NCI-H345 treated with DMSO at 0.1 percent for 48 hours (cell line): Measurements from ENCODE around the gene KRTAP3-3.
"Not testable (repeated sequence)": the region's sequence is repeated elsewhere in the genome, so short reads cannot be mapped to it uniquely, and the experiment has no call there.

Experiments used
- DNase-seq: peaks from one replicate; lab custom pipeline; 2025; ENCODE audit not compliant: unreplicated experiment; lab: John Stamatoyannopoulos, UW

Gene KRTAP3-3

DNA sequence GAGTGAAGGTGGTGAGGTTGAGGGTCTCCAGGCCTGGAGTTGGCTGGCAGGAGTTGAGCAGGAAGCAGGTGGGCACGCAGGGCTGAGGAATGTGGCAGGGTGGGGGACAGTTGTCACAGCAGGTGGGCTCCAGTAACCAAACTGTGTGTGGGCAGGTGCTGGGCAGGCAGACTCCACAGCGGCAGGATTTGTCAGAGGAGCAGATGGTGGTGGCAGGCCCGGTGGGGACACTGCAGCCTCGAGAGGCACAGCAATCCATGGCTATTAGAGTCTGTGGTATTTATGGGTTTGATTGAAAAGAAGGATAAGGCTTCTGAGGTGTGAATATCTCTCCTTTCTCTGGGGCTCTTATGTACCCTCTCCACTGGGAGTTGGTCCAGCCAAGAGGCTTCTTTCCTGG, at the start of gene KRTAP3-3:
Gene KRTAP3-3, minus strand, starts transcription at position 326 of the 400 bp plus-strand sequence. Its CDS starts 67 bp downstream, at position 259.
- no peak for DNase-seq

DNA sequence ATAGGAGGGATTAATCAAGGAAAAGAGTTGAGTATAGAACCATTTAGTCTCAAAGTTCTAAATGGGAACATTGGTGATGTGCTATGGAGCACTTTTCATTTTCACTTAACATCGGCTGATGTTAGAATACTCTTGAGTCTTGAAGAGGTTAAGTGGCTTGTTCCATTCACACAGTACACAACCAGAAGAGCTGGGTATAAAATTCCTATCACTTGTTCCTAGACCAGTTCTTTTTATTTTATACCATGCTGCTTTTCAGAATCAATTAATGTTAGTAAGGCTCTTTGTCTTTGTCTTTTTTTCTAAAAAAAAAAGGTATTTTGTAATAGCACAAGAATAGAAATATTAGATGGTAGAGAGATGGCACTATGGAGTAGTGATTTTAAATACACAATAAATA, 49.0 kb upstream of the KRTAP3-3 start:
- no peak for DNase-seq

DNA sequence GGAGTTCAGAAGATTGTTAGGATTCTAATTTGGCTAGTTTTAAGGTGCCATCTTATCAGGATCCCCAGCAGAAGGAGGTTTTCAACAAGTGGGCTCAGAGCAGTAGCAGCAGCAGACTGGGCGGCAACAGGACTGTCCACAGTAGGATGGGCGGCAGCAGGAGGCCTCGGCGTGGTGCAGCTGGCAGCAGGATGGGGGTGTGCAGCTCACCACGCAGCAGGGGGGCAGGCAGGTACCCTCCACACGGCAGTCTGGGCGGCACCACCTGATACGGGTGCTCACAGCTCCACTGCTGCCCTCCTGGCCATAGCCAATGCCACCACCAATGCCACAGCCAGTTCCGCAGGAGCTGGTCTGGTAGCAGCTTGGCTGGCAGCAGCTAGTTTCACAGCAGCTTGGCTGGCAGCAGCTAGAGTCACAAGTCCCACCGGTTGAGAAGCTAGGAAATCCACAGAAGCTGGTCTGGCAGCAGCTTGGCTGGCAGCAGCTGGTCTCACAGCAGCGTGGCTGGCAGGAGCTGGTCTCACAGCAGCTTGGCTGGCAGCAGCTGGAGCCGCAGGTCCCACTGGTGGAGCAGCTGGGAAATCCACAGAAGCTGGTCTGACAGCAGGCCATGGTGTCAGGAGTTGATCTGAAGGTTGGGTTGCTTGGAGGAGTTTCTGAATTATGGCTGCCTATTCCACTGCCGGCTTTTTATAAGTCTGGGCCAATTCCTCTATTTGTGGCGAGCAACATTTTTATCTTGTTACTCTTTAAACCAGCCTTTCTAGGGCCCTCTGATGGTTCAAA, 47.0 kb upstream of the KRTAP3-3 start, which contains the start of gene KRTAP1-1:
Gene KRTAP1-1, minus strand, starts transcription at position 668 of the 789 bp plus-strand sequence. Its CDS starts 53 bp downstream, at position 615.
- DNase-seq: not testable (repeated sequence)

DNA sequence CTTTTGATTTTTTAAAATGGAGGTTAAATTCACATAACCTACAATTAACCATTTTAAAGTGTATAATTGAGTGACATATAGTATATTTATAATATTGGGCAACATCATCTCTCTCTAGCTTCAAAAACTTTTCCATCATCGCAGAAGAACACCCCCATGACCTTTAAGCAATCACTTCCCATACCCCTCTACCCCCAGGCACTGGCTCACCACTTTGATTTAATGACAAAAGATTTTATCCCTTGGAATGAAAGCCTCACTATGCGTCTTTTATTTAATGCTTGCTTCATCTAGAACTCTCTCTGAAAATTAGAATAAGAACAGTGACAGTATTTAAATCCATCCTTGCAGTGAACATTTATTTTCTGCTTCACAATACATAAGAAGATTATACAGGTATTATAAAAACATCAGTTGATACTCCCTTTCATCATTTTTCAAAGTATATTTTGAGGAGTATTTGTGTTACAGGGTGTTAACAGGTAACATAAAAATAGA, 43.9 kb upstream of the KRTAP3-3 start:
- DNase-seq: no peak

DNA sequence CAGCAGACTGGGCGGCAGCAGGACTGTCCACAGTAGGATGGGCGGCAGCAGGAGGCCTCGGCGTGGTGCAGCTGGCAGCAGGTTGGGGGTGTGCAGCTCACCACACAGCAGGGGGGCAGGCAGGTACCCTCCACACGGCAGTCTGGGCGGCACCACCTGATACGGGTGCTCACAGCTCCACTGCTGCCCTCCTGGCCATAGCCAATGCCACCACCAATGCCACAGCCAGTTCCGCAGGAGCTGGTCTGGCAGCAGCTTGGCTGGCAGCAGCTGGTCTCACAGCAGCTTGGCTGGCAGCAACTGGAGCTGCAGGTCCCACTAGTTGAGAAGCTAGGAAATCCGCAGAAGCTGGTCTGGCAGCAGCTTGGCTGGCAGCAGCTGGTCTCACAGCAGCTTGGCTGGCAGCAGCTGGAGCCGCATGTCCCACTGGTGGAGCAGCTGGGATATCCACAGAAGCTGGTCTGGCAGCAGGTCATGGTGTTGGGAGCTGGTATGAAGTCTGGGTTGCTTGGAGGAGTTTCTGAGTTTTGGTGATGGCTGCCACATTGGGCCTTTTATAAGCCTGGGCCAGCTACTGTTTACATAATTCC, 40.5 kb upstream of the KRTAP3-3 start, which contains the start of gene KRTAP1-3:
Gene KRTAP1-3, minus strand, starts transcription at position 529 of the 590 bp plus-strand sequence. Its CDS starts 53 bp downstream, at position 476.
- not testable (repeated sequence) for DNase-seq

DNA sequence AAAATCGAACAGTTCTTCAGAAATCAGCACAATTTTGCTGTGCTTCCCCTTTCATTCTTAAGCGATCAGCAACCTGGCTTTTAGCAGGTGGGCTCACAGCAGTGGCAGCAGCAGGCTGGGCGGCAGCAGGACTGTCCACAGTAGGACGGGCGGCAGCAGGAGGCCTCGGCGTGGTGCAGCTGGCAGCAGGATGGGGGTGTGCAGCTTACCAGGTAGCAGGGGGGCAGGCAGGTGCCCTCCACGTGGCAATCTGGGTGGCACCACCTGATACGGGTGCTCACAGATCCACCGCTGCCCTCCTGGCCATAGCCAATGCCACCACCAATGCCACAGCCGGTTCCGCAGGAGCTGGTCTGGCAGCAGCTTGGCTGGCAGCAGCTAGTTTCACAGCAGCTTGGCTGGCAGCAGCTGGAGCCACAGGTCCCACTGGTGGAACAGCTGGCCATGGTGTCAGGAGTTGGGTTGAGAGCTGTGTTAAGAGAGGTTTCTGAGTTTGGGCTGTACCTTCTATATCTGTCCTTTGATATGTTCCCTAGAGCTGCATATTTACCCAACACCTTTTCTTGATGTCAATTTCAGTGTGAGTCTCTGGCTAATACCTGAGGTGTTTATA, 35.8 kb upstream of the KRTAP3-3 start, which contains the start of gene KRTAP1-4:
Gene KRTAP1-4, minus strand, starts transcription at position 563 of the 613 bp plus-strand sequence. Its CDS starts 117 bp downstream, at position 446.
- no peak for DNase-seq

DNA sequence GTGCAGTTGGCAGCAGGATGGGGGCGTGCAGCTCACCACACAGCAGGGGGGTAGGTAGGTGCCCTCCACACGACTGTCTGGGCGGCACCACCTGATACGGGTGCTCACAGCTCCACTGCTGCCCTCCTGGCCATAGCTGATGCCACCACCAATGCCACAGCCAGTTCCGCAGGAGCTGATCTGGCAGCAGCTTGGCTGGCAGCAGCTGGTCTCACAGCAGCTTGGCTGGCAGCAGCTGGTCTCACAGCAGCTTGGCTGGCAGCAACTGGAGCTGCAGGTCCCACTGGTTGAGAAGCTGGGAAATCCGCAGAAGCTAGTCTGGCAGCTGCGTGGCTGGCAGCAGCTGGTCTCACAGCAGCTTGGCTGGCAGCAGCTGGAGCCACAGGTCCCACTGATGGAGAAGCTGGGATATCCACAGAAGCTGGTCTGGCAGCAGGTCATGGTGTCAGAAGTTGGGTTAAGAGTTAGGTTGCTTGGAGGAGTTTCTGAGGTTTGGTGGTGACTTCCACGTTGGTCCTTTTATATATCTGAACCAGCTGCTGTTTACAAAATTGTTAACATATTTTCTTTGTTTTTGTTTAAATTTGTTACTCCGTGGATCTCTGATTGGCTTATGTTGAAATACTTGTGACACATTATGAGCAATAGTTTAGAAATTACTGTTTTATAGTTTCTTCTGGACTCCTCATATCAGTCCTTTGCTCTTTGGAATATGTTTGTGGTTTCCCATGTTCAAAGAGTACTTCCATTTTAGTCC, 32.9 kb upstream of the KRTAP3-3 start, which contains the start of gene KRTAP1-5:
Gene KRTAP1-5, minus strand, starts transcription at position 494 of the 757 bp plus-strand sequence. Its CDS starts 53 bp downstream, at position 441.
- no peak for DNase-seq

DNA sequence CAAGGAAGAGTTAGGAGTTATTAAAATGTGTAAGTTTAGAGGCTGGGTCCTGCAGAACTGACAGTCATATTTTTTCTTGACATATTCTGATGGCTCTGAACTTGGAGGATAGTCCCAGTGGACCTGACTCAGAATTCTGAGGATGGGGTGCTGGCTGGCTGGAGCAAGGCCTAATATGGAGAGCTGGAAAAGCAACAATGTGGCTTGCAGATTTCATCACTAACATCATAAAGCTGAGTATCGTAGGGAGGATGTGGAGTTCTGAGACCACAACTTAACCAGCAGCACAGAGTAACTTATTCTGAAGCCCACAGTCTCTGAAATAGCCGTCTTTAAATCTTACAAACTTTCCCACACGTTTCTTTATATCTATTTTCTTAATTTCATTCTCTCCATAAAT, 30.7 kb upstream of the KRTAP3-3 start:
- no peak for DNase-seq

DNA sequence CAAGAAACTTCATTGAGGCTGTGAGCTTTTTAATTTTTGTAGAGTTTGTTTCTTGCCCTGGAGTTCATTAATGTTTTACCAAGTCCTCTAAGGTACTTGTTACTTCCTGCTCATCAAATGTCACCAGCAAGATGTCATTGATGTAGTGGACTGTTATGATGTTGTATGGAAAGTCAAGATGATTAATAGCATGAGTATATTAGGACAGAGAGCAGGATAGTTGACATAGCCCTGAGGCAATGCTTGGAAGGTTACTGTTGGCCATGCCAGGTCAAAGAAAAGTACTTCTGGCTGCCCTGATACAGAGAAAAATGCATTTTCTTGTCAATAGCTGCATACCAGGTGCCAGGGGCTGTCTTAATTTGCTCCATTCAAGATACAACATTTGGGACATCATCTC, 26.4 kb upstream of the KRTAP3-3 start:
- DNase-seq: no peak

DNA sequence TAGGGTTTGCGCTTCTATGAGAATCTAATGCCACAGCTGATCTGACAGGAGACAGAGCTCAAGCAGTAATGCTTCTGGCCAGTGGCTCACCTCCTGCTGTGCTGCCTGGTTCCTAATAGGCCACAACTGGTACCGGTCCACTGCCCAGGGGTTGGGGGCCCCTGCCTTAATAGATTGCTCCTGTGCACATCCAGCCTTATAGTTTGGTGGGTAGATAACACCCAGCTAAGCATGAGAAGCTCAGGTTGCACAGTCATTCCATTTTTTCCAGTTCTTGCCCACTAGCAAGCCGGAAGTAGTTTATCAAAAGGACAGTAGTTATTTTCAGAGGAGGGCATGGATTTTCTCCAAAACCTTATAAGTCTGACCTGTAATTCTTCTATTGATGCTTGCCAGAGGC, 25.5 kb upstream of the KRTAP3-3 start:
- DNase-seq: no peak

DNA sequence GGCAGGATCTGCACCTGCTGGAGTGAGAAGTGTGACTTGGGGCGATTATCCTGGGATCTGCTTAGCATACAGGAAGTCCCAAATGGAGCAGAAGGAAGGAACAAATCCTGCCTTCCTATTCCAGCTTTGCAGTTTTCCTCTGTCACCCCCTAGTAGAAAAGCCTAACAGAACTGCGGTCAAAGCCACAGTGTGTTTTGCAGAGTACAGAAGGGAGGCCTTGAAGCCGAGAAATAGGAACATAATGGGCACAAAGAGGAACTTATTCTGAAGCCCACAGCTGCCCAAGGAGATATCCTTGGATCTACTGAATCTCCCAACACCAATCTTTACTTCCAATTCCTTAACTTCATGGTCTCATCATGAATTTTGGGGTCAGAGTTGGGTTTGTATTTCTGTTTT, 24.6 kb upstream of the KRTAP3-3 start:
- no peak for DNase-seq

DNA sequence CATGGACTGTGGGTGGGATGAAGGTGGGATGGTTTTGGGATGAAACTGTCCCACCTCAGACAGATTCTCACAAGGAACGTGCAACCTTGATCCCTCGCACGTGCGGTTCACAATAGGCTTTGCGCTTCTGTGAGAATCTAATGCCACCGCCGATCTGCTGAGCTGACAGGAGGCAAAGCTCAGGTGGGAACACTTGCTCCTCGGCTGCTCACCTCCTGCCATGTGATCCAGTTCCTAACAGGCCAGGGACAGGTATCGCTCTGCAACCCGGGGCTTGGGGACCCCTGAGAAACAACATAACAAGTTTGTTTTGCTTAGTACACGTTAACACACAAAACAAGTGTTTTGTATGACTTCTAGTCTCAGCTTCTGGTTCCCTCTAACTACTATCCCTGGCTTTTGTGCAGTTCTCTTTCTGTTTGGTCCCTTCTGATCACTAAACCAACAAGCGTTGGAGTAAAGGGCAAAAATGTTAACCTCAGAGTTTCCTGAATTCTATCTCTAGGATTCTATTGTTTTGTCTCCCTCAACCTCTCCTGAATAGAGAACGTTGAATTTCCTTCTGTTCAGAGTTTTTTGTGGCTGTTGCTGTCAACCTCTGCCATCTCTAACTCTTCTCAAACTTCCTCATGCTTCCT, 22.7 kb upstream of the KRTAP3-3 start:
- no peak for DNase-seq

DNA sequence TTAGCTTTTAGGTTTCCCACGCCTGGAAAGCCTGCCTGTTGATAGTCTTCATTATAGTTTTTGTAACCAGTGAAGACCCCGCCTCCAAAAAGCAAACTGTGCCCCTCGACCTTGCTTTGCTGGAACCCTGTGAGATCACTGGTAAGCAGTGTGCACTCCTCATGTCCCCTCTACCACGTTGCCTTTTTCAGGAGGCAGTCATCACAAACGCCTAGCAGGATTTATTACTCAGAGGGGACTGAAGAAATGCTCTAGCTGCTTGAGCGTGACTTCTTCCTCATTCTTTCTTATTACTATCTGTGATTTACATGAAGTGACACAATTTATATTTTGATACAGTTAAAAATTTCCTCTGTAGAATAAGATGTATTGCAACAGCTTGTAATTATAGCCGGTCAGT, 21.5 kb upstream of the KRTAP3-3 start:
- DNase-seq: no peak

DNA sequence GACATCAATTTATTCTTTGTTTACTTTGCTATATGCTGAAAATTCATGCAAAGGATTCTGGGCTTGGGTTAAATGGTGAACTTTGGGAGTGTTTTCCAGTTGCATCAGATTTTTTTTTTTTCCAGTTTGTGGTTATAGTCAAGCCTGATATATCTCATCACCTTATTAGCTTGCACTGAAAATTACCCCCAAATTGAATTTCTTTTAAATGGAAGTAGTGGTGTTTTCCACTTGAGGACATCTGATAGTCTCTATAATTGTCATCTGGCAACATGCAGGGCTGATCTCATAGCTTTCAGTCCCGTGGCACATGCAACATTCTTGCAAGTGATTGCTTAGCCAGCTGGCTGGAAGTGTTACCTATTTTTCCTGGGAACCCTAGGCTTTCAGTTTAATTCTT, 19.6 kb upstream of the KRTAP3-3 start:
- DNase-seq: no peak

DNA sequence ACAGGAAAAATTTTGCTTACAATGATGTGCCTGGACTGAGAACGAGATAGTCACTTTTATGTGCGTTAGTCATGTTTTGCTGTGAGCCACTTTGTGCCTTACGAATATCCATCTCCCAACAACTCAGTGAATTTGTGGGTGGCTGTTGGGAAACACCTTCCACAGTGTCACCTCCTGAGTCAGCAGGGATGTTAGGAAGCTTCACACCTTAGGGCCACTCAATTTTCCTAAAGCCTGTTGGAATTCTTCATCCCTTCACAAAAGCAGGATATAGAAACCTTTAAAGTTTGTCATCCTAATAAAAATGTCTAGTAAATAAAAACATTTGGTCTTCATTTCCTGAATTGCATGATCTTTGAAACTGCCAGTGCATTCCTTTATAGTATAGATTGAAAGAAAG, 19.2 kb upstream of the KRTAP3-3 start:
- no peak for DNase-seq

DNA sequence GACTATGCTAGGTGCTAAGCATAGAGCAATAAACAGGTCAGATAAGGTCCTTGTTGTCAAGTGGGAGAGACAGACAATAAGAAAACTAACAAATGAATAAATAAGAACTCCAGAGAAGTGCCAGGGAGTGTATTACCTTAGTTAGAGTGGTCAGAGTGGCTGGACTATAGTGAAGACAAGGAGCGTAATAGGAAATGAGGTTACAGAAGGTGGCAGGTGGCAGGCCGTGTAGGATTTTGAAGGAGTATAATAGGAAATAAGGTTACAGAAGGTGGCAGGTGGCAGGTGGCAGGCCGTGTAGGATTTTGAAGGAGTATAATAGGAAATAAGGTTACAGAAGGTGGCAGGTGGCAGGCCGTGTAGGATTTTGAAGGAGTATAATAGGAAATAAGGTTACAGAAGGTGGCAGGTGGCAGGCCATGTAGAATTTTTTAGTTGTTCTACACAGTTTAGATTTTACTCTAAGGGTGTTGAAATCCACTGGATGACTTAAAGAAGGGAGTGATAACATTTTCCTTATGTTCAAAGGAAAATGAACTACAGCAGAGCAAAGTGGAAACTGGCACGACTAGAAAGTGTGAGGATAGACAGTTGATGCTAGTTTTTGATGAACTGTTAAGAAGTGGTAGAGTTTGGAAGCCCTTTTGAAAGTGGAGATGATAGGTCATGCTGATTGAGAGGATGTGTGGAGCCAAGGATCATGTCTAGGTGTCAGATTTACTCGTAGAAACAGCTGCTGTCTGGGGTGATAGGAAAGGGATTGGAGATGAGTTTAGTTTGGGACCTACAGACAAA, 18.6 kb upstream of the KRTAP3-3 start:
- DNase-seq: no peak

DNA sequence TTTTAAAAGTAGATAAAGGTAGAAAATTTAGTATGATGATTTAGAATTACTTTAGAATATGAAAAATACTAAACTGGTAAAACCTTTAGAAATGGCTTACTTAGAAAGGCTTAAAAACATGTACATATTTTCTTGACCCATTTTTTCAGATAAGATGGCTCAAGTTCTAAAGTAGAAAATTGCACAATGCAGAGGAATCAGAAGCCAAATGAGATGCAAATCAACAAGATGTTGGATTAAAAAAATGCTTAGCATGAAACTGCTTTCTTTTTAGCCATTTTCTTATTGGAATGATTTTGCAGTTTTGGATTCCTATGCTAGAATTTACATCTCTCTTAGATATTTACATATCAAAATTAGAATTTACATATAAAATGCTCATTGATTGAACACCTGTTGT, 16.5 kb upstream of the KRTAP3-3 start:
- no peak for DNase-seq

DNA sequence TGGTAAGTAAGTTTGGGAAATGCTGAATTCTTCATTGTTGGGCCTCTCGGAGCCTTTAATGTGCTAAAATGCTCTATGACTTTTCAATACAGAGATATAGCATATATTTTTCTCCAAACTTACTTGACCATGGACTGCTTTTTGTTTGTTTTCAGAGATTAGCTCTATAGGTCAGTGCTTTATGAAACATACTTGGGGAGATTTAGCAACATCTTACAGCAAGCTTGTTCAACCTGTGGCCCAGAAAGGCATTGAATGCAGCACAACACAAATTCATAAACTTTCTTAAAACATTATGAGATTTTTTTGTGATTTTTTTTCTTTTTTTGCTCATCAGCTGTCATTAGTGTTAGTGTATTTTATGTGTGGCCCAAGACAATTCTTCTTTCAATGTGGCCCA, 16.0 kb upstream of the KRTAP3-3 start:
- DNase-seq: no peak

DNA sequence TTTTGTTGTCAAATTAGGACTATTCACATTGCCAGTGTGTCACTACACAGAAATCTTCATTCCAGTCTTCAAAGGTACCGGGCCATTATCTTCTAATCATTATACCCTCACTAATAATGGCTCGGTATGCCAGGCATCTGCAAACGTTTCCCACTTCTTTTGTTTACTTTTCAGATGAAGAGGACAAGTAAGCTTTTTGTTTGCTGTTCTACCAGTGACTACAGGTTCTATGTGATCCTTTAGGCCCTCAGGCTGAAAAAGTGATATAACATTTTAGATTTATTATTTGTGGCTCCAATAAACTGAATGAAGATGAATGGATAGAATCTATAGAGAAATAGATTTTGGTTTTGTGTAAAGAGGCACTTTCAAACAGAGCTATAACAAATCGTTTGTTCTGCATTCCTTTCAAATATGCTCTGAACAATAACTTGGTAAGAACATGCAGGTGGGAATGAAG, 15.4 kb upstream of the KRTAP3-3 start:
- DNase-seq: peak; percentile 64
